ENCODE measurements around the gene MYRF.

The MYRF gene

GRCh38 chr11:61709572-61709971 is 42.9 kb upstream of the MYRF start:
- TF ChIP-seq CTCF (IDR thresholded peaks at IDR 0.05; ENCODE audit: insufficient read depth, low read depth, low read length, missing control alignments), result no peak
- no peak overlapping the region for H3K4me3 ChIP-seq (ENCODE audit: low read depth, low read length)
- DNase-seq (ENCODE audit: low read depth), result no peak

GRCh38 chr11:61710019-61710418 is 42.4 kb upstream of the MYRF start:
- no peak overlapping the region for H3K4me3 ChIP-seq (ENCODE audit: low read depth, low read length)
- no peak for TF ChIP-seq CTCF (IDR thresholded peaks at IDR 0.05; ENCODE audit: insufficient read depth, low read depth, low read length, missing control alignments)
- no peak for DNase-seq (ENCODE audit: low read depth)

DNA sequence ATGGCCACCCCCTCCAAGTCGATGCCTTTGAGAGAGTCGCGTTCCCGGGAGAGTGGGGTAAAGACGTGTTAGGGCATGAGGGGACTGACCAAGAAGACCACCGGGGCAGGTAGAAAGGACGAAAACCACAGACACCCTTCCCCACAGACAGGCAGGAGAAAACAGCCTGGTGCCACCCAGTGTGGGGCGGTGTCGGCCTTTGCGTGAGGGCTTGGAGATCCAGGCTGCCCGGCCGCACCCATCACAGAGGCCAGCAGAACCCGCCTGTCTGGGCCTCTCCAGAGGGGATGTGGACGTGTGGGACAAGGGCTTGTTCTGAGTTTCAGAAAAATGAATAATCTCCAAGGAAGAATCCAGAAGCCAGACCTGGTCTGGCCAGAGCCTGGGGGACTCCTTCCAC is 41.4 kb upstream of the MYRF start:
- no peak for DNase-seq (ENCODE audit: low read depth)
- TF ChIP-seq CTCF (IDR thresholded peaks at IDR 0.05; ENCODE audit: insufficient read depth, low read depth, low read length, missing control alignments), result no peak
- no peak overlapping the region for H3K4me3 ChIP-seq (ENCODE audit: low read depth, low read length)

DNA sequence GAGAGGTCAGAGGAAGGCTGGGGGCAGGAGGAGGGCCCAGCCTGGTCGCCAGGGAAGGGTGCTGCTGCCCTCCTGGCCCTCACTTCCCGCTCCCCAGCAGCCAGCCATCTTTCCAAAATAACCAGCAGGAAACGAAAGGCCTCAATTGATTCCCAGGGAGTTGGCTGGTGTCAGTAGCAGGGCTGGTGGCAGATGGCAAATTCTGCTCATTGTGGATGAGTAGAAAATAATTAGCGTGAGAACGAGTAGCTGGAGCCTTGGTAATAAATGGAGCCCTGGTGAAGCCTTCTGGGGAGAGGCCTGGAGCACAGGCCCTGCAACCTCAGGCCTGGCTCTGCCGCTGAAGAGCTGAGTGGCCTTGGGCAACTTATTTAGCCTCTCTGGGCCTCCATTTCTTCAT is 40.9 kb upstream of the MYRF start:
- no peak for DNase-seq (ENCODE audit: low read depth)
- no peak overlapping the region for H3K4me3 ChIP-seq (ENCODE audit: low read depth, low read length)
- TF ChIP-seq CTCF (IDR thresholded peaks at IDR 0.05; ENCODE audit: insufficient read depth, low read depth, low read length, missing control alignments), result no peak

- no peak for TF ChIP-seq CTCF (IDR thresholded peaks at IDR 0.05; ENCODE audit: insufficient read depth, low read depth, low read length, missing control alignments)
- DNase-seq (ENCODE audit: low read depth), result no peak
- H3K4me3 ChIP-seq (ENCODE audit: low read depth, low read length), result no peak overlapping the region
These were observed 40.1 kb upstream of the MYRF start for GRCh38 chr11:61712314-61712713.

DNA sequence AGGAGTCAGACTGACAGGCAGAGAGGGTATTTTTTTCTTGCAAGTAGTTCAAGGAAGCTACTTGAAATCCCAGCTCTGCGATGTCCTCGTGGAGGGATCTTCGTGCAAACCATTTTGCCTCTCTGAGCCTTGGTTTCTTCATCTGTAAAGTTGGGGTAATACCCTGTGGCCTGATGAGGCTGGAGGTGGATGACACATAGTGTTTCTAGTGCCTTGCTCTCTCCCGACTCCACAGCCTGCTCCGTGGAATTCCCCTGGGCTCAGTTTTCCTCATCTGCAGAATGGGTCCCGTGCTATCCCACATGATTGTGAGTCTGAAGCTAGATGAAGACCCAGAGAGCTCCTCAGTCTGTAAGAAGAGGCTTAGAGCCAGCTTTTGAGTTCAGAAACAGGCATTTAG is 39.6 kb upstream of the MYRF start:
- no peak for DNase-seq (ENCODE audit: low read depth)
- no peak overlapping the region for H3K4me3 ChIP-seq (ENCODE audit: low read depth, low read length)
- TF ChIP-seq CTCF (IDR thresholded peaks at IDR 0.05; ENCODE audit: insufficient read depth, low read depth, low read length, missing control alignments), result no peak

DNA sequence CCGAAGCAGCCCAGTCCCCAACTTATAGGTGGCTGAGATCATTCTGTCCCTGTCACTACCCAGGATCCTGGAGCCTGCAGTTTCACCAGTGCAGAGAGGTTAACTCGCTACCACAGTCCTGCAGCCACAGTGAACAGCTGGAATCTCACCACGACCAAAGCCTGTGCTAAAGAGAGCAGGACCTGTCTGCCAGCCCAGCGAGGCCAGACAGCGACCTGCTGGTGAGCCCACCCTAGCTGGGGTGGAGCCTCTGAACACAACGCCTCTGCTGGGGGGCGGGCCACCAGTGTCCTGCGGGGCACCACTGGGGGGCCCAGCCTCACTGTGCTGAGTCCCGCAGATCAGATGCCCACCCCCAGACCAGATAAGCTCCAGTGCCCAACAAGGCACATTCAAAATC is 39.0 kb upstream of the MYRF start:
- no peak for TF ChIP-seq CTCF (IDR thresholded peaks at IDR 0.05; ENCODE audit: insufficient read depth, low read depth, low read length, missing control alignments)
- DNase-seq (ENCODE audit: low read depth), result no peak
- H3K4me3 ChIP-seq (ENCODE audit: low read depth, low read length), result no peak overlapping the region
